GM12892 (cell line): ENCODE results near the gene ZNF316.

Experiments used
- POLR2A ChIP-seq: IDR thresholded peaks from 2 replicates; pipeline ENCODE4 v1.6.1; 2011; ENCODE audit warnings: low read depth, low read length, control low read depth
- POLR2AphosphoS5 ChIP-seq: IDR thresholded peaks from 2 replicates; pipeline ENCODE4 v1.6.1; 2011; ENCODE audit warnings: low read depth, low read length, control low read depth

GRCh38 chr7:6613706-6614105 is 23.4 kb upstream of the ZNF316 start:
- no peak for TF ChIP-seq POLR2A
- TF ChIP-seq POLR2AphosphoS5, result no peak
